Measurements from ENCODE around the gene ISCU. TPM values are rescaled to one million over a fixed set of nuclear protein-coding genes. Genes with fewer than 3 reads are reported as not detected.

The ISCU gene
- total and polyA plus RNA-seq, 9 of the 15 experiments (the other 6 are each of a cell fraction or from before 2014, with no cell fraction given) = 15.9 to 92.5 (median 77.3) TPM

DNA sequence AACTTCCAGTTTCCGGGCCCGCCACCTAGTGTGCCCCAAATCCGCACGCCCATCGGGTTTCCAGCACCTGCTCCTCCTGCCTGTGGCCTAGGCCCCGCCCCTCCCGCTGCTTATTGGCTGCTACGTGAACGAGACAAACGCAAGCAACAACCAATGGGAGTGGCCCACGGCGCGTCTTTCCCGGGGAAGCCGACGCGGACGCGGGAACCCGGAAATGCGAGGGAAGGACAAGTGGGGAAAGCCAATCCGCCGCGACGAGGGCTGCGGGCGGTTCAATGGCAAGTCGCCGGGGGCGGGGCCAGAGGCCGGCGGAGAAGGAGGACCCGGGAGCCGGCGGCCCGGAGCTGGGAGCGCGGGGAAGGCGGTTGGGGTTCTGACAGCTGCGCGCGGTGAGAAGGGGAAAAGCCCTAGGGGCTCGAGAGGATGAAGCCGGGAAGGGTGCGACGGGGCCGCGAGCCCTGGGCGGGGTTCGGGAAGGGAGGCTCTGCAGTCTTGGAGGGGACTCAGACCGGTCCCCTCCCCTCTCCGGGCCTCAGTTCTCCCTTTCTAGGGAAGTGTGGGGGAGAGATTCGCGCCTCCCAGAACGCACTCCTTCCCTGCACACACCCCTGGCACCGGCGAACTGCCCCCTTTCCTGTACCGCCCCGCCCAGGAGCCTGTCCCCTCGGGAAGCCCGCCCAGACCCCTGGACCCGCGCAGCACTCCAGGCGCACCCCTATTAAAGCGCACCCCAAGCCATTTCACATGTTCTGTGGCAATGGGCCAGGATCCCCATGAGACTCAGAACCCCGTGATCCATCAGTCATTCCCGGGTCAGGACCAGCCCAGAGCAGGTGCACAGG lies 47.2 kb upstream of the ISCU start, which contains the start of gene FICD (continued):
- no peak for TF ChIP-seq SMARCA5 (IDR thresholded peaks at IDR 0.05)
- TF ChIP-seq ZNF766 (CRISPR knock-in tag; conservative IDR thresholded peaks at IDR 0.05) = no peak
- peak; percentile 52 for TF ChIP-seq TBP (optimal IDR thresholded peaks at IDR 0.05; ENCODE audit: low read depth, low read length)
- TF ChIP-seq CBX8 (IDR thresholded peaks at IDR 0.05; ENCODE audit: borderline replicate concordance, extremely low read depth, low read depth, low read length, poor library complexity, severe bottlenecking) = no peak
- TF ChIP-seq ZNF184 (CRISPR knock-in tag; IDR thresholded peaks at IDR 0.05) = no peak
- no peak for TF ChIP-seq ZNF431 (CRISPR knock-in tag; IDR thresholded peaks at IDR 0.05)
- TF ChIP-seq, protein P1, sequence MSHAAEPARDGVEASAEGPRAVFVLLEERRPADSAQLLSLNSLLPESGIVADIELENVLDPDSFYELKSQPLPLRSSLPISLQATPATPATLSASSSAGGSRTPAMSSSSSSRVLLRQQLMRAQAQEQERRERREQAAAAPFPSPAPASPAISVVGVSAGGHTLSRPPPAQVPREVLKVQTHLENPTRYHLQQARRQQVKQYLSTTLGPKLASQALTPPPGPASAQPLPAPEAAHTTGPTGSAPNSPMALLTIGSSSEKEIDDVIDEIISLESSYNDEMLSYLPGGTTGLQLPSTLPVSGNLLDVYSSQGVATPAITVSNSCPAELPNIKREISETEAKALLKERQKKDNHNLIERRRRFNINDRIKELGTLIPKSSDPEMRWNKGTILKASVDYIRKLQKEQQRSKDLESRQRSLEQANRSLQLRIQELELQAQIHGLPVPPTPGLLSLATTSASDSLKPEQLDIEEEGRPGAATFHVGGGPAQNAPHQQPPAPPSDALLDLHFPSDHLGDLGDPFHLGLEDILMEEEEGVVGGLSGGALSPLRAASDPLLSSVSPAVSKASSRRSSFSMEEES (CRISPR knock-in tag; IDR thresholded peaks at IDR 0.05) = no peak
- no peak for TF ChIP-seq U2AF2 (optimal IDR thresholded peaks at IDR 0.05; ENCODE audit: low read depth, low read length)
- peak; percentile 94 for TF ChIP-seq CREM (IDR thresholded peaks at IDR 0.05; ENCODE audit: low read depth)
- no peak for TF ChIP-seq GTF2F1 (IDR thresholded peaks at IDR 0.05; ENCODE audit: low read depth, low read length)
- TF ChIP-seq CC2D1A (IDR thresholded peaks at IDR 0.05) = no peak
- TF ChIP-seq CTCFL (IDR thresholded peaks at IDR 0.05; ENCODE audit: borderline replicate concordance, insufficient read depth, low read depth, low read length, poor library complexity, severe bottlenecking) = no peak
- TF ChIP-seq JUND (IDR thresholded peaks at IDR 0.05; ENCODE audit: borderline replicate concordance, low read depth, low read length) = 0 out of 2 replicates have a peak, but pooled peaks have one; percentile 5
- no peak for TF ChIP-seq JUND (tag; IDR thresholded peaks at IDR 0.05; ENCODE audit: borderline replicate concordance, low read depth, low read length)
- TF ChIP-seq EP400 (IDR thresholded peaks at IDR 0.05) = peak; percentile 86
- TF ChIP-seq FOXM1 (IDR thresholded peaks at IDR 0.05; ENCODE audit: low read depth) = peak; percentile 83
- no peak for TF ChIP-seq FOXM1 (CRISPR knock-in tag; IDR thresholded peaks at IDR 0.05; ENCODE audit: low read depth)
- peak; percentile 95 for TF ChIP-seq ELF2 (CRISPR knock-in tag; IDR thresholded peaks at IDR 0.05)
- TF ChIP-seq MAZ (CRISPR knock-in tag; conservative IDR thresholded peaks at IDR 0.05 in 1 of 2, IDR thresholded peaks at IDR 0.05 in 1 of 2) = peak in 1 of 2 experiments; percentile 40; a peak in 1 of 4 replicates
- TF ChIP-seq DPF2 (IDR thresholded peaks at IDR 0.05) = no peak
- TF ChIP-seq TSC22D4 (tag; IDR thresholded peaks at IDR 0.05) = no peak
- TF ChIP-seq POU5F1 (IDR thresholded peaks at IDR 0.05; ENCODE audit: borderline replicate concordance, low read depth, low read length, partially characterized antibody) = no peak
- no peak for TF ChIP-seq GATA2 (CRISPR knock-in tag; IDR thresholded peaks at IDR 0.05)
- TF ChIP-seq, protein P2, sequence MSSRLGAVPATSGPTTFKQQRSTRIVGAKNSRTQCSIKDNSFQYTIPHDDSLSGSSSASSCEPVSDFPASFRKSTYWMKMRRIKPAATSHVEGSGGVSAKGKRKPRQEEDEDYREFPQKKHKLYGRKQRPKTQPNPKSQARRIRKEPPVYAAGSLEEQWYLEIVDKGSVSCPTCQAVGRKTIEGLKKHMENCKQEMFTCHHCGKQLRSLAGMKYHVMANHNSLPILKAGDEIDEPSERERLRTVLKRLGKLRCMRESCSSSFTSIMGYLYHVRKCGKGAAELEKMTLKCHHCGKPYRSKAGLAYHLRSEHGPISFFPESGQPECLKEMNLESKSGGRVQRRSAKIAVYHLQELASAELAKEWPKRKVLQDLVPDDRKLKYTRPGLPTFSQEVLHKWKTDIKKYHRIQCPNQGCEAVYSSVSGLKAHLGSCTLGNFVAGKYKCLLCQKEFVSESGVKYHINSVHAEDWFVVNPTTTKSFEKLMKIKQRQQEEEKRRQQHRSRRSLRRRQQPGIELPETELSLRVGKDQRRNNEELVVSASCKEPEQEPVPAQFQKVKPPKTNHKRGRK (tag; IDR thresholded peaks at IDR 0.05) = no peak
